Measurements from ENCODE around the gene HTT-AS.
A peak's percentile ranks its signal among the peaks of the same experiment; 100 is the strongest.

The HTT-AS gene

DNA sequence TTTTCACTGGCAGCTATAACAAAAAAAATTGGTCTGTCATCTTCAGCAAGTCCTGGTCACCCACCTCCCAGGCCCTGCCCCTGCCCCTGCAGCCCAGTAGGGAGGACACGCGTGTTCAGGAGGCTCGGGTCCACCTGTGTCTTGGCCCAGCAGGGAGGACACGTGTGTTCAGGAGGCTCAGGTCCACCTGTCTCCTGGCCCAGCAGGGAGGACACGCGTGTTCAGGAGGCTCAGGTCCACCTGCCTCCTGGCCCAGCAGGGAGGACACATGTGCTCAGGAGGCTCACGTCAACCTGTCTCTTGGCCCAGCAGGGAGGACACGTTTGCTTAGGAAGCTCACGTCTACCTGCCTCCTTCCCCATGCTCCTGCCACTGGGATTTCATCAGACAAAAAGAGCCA, 44.9 kb downstream of the HTT-AS start:
- no peak for TF ChIP-seq CTCF (IDR thresholded peaks at IDR 0.05; ENCODE audit: insufficient read depth, low read depth, low read length, missing control alignments)
- no peak for DNase-seq (ENCODE audit: low read depth)
- H3K4me3 ChIP-seq (ENCODE audit: low read depth, low read length): no peak overlapping the region

GRCh38 chr4:3026540-3026939, 47.8 kb downstream of the HTT-AS start:
- TF ChIP-seq CTCF (IDR thresholded peaks at IDR 0.05; ENCODE audit: insufficient read depth, low read depth, low read length, missing control alignments): no peak
- no peak overlapping the region for H3K4me3 ChIP-seq (ENCODE audit: low read depth, low read length)
- DNase-seq (ENCODE audit: low read depth): no peak

DNA sequence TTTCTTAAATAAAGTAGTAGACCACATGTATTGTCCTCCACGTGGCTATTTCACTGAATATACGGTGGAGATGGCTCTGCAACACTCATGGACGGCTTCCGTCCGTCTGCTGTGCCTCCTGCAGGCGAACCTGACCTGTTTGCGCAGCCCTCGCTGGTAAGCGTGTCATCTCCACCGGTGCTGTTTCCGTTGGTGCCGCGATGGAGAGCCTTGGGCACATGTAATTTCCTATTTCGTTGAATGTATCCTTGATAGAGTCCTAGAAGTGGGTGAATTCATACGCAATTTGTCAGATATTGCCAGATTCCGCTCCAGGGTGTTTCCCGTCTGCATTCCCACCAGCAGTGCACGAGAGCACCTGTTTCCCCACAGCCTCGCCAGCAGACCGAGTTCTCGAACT, 48.5 kb downstream of the HTT-AS start:
- DNase-seq (ENCODE audit: low read depth): no peak
- TF ChIP-seq CTCF (IDR thresholded peaks at IDR 0.05; ENCODE audit: insufficient read depth, low read depth, low read length, missing control alignments): no peak
- H3K4me3 ChIP-seq (ENCODE audit: low read depth, low read length): no peak overlapping the region

DNA sequence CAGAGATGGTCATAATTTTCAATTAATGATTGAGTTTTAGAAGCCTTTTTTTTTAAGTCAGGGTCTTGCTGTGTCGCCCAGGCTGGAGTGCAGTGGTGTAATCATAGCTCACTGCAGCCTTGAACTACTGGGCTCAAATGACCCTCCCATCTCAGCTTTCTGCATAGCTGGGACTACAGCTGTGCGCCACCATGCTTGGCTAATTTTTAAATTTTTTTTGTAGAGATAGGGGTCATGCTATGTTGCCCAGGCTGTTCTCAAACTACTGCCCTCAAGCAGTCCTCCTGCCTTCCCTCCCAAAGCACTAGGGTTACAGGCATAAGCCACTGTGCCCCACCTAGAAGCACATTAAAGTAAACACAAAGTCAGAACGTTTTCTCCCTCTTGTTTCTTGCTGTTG, 51.7 kb downstream of the HTT-AS start:
- H3K4me3 ChIP-seq (ENCODE audit: low read depth, low read length): no peak overlapping the region
- no peak for TF ChIP-seq CTCF (IDR thresholded peaks at IDR 0.05; ENCODE audit: insufficient read depth, low read depth, low read length, missing control alignments)
- no peak for DNase-seq (ENCODE audit: low read depth)

DNA sequence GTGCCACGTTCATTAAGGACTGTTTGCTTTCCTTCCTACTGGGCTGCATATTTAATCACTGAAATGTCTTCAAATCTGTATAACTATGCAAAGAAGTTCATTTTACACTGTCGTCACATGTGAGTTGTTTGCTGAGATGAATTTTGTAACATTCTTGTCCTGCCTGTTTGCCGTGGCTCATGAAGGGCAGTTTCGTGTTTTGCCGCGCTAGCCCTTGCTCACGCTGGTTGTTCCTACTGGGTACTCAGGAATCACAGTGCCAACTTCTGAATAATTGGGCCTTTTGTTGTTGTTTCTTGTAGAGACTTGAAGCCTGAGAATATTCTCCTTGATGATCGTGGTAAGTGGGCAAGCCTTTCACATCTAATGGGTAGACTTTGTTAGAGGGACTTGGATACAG, 52.2 kb downstream of the HTT-AS start:
- TF ChIP-seq CTCF (IDR thresholded peaks at IDR 0.05; ENCODE audit: insufficient read depth, low read depth, low read length, missing control alignments): no peak
- no peak overlapping the region for H3K4me3 ChIP-seq (ENCODE audit: low read depth, low read length)
- DNase-seq (ENCODE audit: low read depth): no peak

- DNase-seq (ENCODE audit: low read depth): peak; percentile 73
- H3K4me3 ChIP-seq (ENCODE audit: low read depth, low read length): no peak overlapping the region
- TF ChIP-seq CTCF (IDR thresholded peaks at IDR 0.05; ENCODE audit: insufficient read depth, low read depth, low read length, missing control alignments): no peak
Observed at GRCh38 chr4:3021627-3022026, 52.7 kb downstream of the HTT-AS start.

DNA sequence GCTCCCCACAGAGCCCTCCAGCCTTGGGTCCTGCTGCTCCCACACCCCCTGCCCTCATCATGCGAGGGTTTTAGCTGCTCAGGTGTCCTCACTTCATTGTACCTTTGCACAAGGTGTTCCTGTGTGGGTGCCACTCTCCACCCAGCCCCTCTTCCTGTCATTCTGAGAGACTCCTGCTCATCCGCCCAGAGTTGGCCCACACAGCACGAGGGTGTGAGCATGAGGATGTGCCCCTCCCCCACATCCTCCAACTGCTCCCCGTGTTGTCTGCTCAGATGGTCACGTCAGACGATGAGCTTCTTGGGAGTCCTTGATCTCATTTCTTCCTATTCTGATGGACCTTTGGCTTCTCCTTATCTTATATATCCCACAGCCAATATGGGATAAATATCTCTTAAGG, 53.2 kb downstream of the HTT-AS start:
- no peak overlapping the region for H3K4me3 ChIP-seq (ENCODE audit: low read depth, low read length)
- no peak for TF ChIP-seq CTCF (IDR thresholded peaks at IDR 0.05; ENCODE audit: insufficient read depth, low read depth, low read length, missing control alignments)
- DNase-seq (ENCODE audit: low read depth): no peak
